Neural cell (in vitro differentiated cells): ENCODE results near the gene DDX24.

Source experiments
- EZH2 ChIP-seq: fragments of 200-600, 300-800 bp; shearing (Covaris generic), sonication (generic); IDR thresholded peaks from 2 replicates; pipeline ENCODE4 v1.6.1; 2014; ENCODE audit warnings: antibody characterized with exemption, low read length, borderline replicate concordance, mild to moderate bottlenecking; ENCODE audit not compliant: insufficient read depth, poor library complexity, severe bottlenecking
- POLR2AphosphoS5 ChIP-seq: IDR thresholded peaks from 2 replicates; pipeline ENCODE4 v1.6.1; 2012
- RAD21 ChIP-seq: fragments of 450-650 bp; conservative IDR thresholded peaks from 2 replicates; pipeline ENCODE4 v1.6.1; 2014; ENCODE audit warnings: antibody characterized with exemption, mild to moderate bottlenecking, moderate library complexity
- TF ChIP-seq, protein P1 (sequence below): fragments of 450-650 bp; IDR thresholded peaks from 2 replicates; pipeline ENCODE4 v1.5.1; 2014; ENCODE audit warnings: antibody characterized with exemption, mild to moderate bottlenecking, moderate library complexity; ENCODE audit not compliant: poor library complexity, severe bottlenecking
- TF ChIP-seq, protein P2 (sequence below): IDR thresholded peaks from 2 replicates; pipeline ENCODE4 v1.6.1; 2012; ENCODE audit warnings: borderline replicate concordance

DNA sequence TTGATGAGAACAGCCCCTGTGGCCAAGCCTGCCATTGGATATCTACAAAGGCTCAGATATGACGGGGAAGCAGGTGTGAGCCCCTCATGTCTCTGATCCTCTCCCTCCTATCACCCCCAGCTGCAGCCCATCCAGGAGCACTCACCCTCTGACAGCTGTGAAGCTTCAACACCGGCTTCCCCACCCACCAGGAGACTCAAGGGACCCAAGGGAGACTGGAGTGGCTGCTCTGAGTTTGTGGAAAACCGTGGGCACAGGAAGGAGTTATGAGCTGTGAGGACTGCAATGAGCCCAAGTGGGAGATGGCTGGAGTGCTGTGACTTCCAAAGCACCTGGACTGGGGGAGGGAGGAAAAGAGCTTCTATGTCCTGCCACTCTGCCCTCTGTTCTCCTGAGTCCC is 40.5 kb upstream of the DDX24 start:
- TF ChIP-seq, protein P1, sequence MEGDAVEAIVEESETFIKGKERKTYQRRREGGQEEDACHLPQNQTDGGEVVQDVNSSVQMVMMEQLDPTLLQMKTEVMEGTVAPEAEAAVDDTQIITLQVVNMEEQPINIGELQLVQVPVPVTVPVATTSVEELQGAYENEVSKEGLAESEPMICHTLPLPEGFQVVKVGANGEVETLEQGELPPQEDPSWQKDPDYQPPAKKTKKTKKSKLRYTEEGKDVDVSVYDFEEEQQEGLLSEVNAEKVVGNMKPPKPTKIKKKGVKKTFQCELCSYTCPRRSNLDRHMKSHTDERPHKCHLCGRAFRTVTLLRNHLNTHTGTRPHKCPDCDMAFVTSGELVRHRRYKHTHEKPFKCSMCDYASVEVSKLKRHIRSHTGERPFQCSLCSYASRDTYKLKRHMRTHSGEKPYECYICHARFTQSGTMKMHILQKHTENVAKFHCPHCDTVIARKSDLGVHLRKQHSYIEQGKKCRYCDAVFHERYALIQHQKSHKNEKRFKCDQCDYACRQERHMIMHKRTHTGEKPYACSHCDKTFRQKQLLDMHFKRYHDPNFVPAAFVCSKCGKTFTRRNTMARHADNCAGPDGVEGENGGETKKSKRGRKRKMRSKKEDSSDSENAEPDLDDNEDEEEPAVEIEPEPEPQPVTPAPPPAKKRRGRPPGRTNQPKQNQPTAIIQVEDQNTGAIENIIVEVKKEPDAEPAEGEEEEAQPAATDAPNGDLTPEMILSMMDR = no peak
- TF ChIP-seq, protein P2, sequence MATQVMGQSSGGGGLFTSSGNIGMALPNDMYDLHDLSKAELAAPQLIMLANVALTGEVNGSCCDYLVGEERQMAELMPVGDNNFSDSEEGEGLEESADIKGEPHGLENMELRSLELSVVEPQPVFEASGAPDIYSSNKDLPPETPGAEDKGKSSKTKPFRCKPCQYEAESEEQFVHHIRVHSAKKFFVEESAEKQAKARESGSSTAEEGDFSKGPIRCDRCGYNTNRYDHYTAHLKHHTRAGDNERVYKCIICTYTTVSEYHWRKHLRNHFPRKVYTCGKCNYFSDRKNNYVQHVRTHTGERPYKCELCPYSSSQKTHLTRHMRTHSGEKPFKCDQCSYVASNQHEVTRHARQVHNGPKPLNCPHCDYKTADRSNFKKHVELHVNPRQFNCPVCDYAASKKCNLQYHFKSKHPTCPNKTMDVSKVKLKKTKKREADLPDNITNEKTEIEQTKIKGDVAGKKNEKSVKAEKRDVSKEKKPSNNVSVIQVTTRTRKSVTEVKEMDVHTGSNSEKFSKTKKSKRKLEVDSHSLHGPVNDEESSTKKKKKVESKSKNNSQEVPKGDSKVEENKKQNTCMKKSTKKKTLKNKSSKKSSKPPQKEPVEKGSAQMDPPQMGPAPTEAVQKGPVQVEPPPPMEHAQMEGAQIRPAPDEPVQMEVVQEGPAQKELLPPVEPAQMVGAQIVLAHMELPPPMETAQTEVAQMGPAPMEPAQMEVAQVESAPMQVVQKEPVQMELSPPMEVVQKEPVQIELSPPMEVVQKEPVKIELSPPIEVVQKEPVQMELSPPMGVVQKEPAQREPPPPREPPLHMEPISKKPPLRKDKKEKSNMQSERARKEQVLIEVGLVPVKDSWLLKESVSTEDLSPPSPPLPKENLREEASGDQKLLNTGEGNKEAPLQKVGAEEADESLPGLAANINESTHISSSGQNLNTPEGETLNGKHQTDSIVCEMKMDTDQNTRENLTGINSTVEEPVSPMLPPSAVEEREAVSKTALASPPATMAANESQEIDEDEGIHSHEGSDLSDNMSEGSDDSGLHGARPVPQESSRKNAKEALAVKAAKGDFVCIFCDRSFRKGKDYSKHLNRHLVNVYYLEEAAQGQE = no peak
- no peak for TF ChIP-seq POLR2AphosphoS5
- no peak for TF ChIP-seq EZH2
- no peak for TF ChIP-seq RAD21
